B cell (primary cell): ENCODE data around the gene ZDHHC24.
"Not testable (repeated sequence)": the region's sequence is repeated elsewhere in the genome, so short reads cannot be mapped to it uniquely, and the experiment has no call there.

Source experiments
- CTCF ChIP-seq: fragments of 200-600 bp; IDR thresholded peaks from one replicate; pipeline ENCODE4 v1.8.0; 2022; ENCODE audit warnings: antibody characterized with exemption, mild to moderate bottlenecking
- EZH2 ChIP-seq: IDR thresholded peaks from 2 replicates; pipeline ENCODE4 v1.6.1; 2012; ENCODE audit warnings: borderline replicate concordance, low read depth, mild to moderate bottlenecking, moderate library complexity, low read length; ENCODE audit not compliant: insufficient read depth, poor library complexity, severe bottlenecking

- TF ChIP-seq CTCF, EZH2: not testable (repeated sequence)
Observed at GRCh38 chr11:66589315-66589714, 43.5 kb upstream of the ZDHHC24 start.
